Amniotic stem cell (primary cell): ENCODE measurements around the gene ASTN2.

Source experiments
- DNase-seq: peaks from one replicate; lab custom pipeline; 2025; lab: John Stamatoyannopoulos, UW

ASTN2 gene

GRCh38 chr9:116958881-116959280 lies 456.0 kb downstream of the ASTN2 start:
- no peak for DNase-seq

- DNase-seq: no peak
Measured at GRCh38 chr9:116954731-116955130, 460.1 kb downstream of the ASTN2 start.

GRCh38 chr9:116953271-116953670 lies 461.6 kb downstream of the ASTN2 start:
- no peak for DNase-seq

- DNase-seq: no peak
Measured at GRCh38 chr9:116952436-116952810, 462.4 kb downstream of the ASTN2 start.

GRCh38 chr9:116951588-116952435 lies 463.0 kb downstream of the ASTN2 start:
- no peak for DNase-seq

GRCh38 chr9:116945817-116946216 lies 469.0 kb downstream of the ASTN2 start:
- DNase-seq: no peak

GRCh38 chr9:116944714-116945534 lies 469.9 kb downstream of the ASTN2 start:
- DNase-seq: no peak

GRCh38 chr9:116943970-116944369 lies 470.9 kb downstream of the ASTN2 start:
- DNase-seq: no peak

GRCh38 chr9:116942593-116943061 lies 472.2 kb downstream of the ASTN2 start:
- DNase-seq: no peak

- no peak for DNase-seq
Measured at GRCh38 chr9:116941266-116941665, 473.6 kb downstream of the ASTN2 start.

GRCh38 chr9:116940614-116941215 lies 474.1 kb downstream of the ASTN2 start:
- no peak for DNase-seq

- no peak for DNase-seq
Measured at GRCh38 chr9:116939614-116940013, 475.2 kb downstream of the ASTN2 start.

GRCh38 chr9:116939161-116939560 lies 475.7 kb downstream of the ASTN2 start:
- no peak for DNase-seq

GRCh38 chr9:116937361-116937760 lies 477.5 kb downstream of the ASTN2 start:
- no peak for DNase-seq

GRCh38 chr9:116935149-116935897 lies 479.5 kb downstream of the ASTN2 start:
- no peak for DNase-seq

- no peak for DNase-seq
Measured at GRCh38 chr9:116934131-116934530, 480.7 kb downstream of the ASTN2 start.

- no peak for DNase-seq
Measured at GRCh38 chr9:116933251-116933650, 481.6 kb downstream of the ASTN2 start.

GRCh38 chr9:116929621-116930020 lies 485.2 kb downstream of the ASTN2 start:
- DNase-seq: no peak

GRCh38 chr9:116928884-116929283 lies 486.0 kb downstream of the ASTN2 start:
- DNase-seq: no peak

GRCh38 chr9:116928289-116928688 lies 486.6 kb downstream of the ASTN2 start:
- DNase-seq: no peak

GRCh38 chr9:116927726-116928125 lies 487.1 kb downstream of the ASTN2 start:
- no peak for DNase-seq

- DNase-seq: no peak
Measured at GRCh38 chr9:116925121-116925520, 489.7 kb downstream of the ASTN2 start.
